Measurements from ENCODE around the gene B4GALT7.

DNA sequence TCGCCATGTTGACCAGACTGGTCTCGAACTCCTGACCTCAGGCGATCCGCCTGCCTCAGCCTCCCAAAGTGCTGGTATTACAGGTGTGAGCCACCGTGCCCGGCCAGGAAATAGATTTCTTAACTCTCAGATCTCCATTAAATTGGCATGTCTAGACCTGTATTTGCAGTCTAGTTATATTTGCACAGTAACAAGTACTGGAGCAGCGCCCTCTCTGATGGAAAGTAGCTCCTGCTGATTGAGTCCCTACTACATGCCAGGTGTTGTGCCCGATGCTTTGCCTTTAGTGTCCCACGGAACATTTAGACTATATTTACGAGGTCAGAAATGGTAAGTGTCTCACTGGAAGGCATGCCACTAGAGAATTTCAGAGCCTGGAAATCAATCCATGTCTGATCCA, 23.8 kb upstream of the B4GALT7 start:
- TF ChIP-seq, protein P1, sequence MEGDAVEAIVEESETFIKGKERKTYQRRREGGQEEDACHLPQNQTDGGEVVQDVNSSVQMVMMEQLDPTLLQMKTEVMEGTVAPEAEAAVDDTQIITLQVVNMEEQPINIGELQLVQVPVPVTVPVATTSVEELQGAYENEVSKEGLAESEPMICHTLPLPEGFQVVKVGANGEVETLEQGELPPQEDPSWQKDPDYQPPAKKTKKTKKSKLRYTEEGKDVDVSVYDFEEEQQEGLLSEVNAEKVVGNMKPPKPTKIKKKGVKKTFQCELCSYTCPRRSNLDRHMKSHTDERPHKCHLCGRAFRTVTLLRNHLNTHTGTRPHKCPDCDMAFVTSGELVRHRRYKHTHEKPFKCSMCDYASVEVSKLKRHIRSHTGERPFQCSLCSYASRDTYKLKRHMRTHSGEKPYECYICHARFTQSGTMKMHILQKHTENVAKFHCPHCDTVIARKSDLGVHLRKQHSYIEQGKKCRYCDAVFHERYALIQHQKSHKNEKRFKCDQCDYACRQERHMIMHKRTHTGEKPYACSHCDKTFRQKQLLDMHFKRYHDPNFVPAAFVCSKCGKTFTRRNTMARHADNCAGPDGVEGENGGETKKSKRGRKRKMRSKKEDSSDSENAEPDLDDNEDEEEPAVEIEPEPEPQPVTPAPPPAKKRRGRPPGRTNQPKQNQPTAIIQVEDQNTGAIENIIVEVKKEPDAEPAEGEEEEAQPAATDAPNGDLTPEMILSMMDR (IDR thresholded peaks at IDR 0.05), result no peak
- no peak for TF ChIP-seq POLR2A (IDR thresholded peaks at IDR 0.05)
